AG04450 (cell line): ENCODE measurements around the gene CDK13. TPM values are rescaled to one million over a fixed set of nuclear protein-coding genes. Genes with fewer than 3 reads are reported as not detected.

Source experiments
- CTCF ChIA-PET: fragments of 300-600, 350-600 bp; formaldehyde crosslinking; extraction: SDS; loops from one replicate; lab custom pipeline; 2022; ENCODE audit warnings: antibody characterized with exemption, inconsistent platforms; lab: Charles Lee
- POLR2A ChIA-PET: fragments of 350-600 bp; formaldehyde crosslinking; extraction: SDS; loops from one replicate; lab custom pipeline; 2021; ENCODE audit warnings: antibody characterized with exemption, inconsistent platforms; lab: Yijun Ruan, JAX
- DNase-seq: peaks from one replicate; pipeline ENCODE4 v3.0.0-alpha.2; 2011; ENCODE audit warnings: low read depth, low spot score
- H3K27ac ChIP-seq: one replicate; pipeline ENCODE4 v1.5.1; 2012; ENCODE audit warnings: low read depth, low read length, control low read depth
- H3K27me3 ChIP-seq: one replicate; pipeline ENCODE4 v1.6.0; 2012; ENCODE audit warnings: low read length; ENCODE audit not compliant: control insufficient read depth, insufficient read depth
- H3K4me3 ChIP-seq: 2 replicates; pipeline ENCODE4 v1.5.1; 2011; ENCODE audit warnings: mild to moderate bottlenecking, low read depth, low read length, control low read depth
- H3K9me3 ChIP-seq: 2 replicates; pipeline ENCODE4 v1.5.1; 2012; ENCODE audit warnings: low read length; ENCODE audit not compliant: control insufficient read depth, insufficient read depth
- polyA plus RNA-seq: library from polyadenylated mRNA; depleted of rRNA; stranded (reverse); fragments of >200 nt; gene quantifications from 2 replicates; pipeline ENCODE4 v1.2.3, GENCODE V29; 2011
- TF ChIP-seq, protein P1 (sequence below): IDR thresholded peaks from 2 replicates; pipeline ENCODE4 v1.5.1; 2011; ENCODE audit warnings: low read depth, low read length, control low read depth, inconsistent platforms

The CDK13 gene
- polyA plus RNA-seq, 1 experiment: 44.2 TPM

DNA sequence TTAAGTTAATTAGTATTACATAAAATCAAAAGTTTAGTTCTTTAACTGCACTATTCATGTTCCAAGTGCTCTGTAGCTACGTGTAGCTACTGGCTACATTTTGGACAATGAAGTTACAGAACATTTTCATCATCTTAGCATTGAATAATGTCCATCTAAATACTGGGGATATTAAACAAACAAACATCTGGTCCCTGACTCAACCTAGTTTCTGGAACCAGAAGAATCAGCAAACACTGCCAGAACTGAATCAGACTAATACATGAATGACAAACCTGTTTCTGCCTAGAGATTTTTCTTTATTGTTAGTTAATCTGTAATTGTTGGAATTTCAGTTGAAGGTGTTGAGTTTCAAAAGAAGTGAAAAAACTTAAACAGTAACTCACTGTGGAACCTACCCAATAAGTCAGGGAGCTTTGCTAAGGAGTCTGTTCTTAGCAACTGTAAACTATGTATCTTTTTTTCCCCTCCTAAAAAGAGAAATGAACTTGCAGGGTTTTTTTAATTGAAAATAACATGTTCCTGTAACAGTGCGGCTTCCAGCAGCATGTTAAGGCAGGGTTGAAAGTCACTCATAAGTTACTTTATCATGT, 58.3 kb downstream of the CDK13 start:
- Histone ChIP-seq H3K27ac (peak overlapping the region; percentile 80), H3K27me3 (no peaks in the 10 kb centered on the region), H3K9me3 (no peaks in the 10 kb centered on the region), H3K4me3 (no peak overlapping the region)
- POLR2A ChIA-PET: interaction anchor here (1.0 kb wide), 1 partner anchor 25 kb away, joined by 3 read pairs; no protein-coding TSS in a partner anchor
- TF ChIP-seq, protein P1, sequence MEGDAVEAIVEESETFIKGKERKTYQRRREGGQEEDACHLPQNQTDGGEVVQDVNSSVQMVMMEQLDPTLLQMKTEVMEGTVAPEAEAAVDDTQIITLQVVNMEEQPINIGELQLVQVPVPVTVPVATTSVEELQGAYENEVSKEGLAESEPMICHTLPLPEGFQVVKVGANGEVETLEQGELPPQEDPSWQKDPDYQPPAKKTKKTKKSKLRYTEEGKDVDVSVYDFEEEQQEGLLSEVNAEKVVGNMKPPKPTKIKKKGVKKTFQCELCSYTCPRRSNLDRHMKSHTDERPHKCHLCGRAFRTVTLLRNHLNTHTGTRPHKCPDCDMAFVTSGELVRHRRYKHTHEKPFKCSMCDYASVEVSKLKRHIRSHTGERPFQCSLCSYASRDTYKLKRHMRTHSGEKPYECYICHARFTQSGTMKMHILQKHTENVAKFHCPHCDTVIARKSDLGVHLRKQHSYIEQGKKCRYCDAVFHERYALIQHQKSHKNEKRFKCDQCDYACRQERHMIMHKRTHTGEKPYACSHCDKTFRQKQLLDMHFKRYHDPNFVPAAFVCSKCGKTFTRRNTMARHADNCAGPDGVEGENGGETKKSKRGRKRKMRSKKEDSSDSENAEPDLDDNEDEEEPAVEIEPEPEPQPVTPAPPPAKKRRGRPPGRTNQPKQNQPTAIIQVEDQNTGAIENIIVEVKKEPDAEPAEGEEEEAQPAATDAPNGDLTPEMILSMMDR: no peak
- peak; percentile 54 for DNase-seq
- CTCF ChIA-PET: interaction anchor here (0.5 to 1.3 kb wide), 4 partner anchors 12 to 112 kb away, joined by 3 to 4 read pairs (median 4); no protein-coding TSS in a partner anchor

GRCh38 chr7:40009301-40009700, 59.2 kb downstream of the CDK13 start:
- no peaks in the 10 kb centered on the region for H3K9me3 ChIP-seq
- TF ChIP-seq, protein P1: no peak
- no peak for DNase-seq
- no peak overlapping the region for H3K4me3 ChIP-seq
- no peaks in the 10 kb centered on the region for H3K27me3 ChIP-seq
- CTCF ChIA-PET: no interaction called here
- no peak overlapping the region for H3K27ac ChIP-seq
- POLR2A ChIA-PET: no interaction called here

- H3K4me3 ChIP-seq: no peak overlapping the region
- CTCF ChIA-PET: interaction anchor here (1.3 to 2.1 kb wide), 3 partner anchors 14 to 118 kb away, joined by 3 to 9 read pairs (median 3); no protein-coding TSS in a partner anchor
- H3K9me3 ChIP-seq: no peaks in the 10 kb centered on the region
- TF ChIP-seq, protein P1: no peak
- H3K27me3 ChIP-seq: no peaks in the 10 kb centered on the region
- no peak for DNase-seq
- H3K27ac ChIP-seq: no peak overlapping the region
- POLR2A ChIA-PET: no interaction called here
Observed at GRCh38 chr7:40014376-40014775, 64.3 kb downstream of the CDK13 start.

DNA sequence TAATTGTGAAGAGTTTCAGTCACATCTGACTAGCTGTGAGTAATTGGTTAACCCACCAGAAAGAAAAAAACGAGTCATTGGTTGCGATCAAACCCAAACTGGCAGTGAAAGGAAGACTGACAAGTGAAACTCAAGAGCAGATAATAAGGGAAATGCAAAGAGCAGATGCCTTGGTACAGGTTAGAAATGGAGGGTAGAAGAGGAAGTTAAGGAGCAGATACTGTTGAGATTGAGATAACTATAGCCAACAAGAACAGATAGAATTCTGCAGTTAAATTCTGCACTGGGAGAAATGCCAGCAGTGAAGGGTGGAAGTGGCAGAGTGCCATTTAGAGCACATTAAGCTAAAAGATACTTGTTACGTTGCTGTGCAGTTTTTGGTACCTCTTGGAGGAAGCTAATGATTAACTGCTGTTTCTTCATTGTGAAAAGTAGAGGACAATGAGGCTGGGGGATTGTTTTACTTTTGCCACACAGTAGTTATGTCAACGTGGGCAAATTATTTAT, 65.8 kb downstream of the CDK13 start:
- Histone ChIP-seq H3K27ac (no peak overlapping the region), H3K27me3 (no peaks in the 10 kb centered on the region), H3K9me3 (no peaks in the 10 kb centered on the region), H3K4me3 (no peak overlapping the region)
- CTCF ChIA-PET: no interaction called here
- TF ChIP-seq, protein P1: no peak
- no peak for DNase-seq
- POLR2A ChIA-PET: no interaction called here

DNA sequence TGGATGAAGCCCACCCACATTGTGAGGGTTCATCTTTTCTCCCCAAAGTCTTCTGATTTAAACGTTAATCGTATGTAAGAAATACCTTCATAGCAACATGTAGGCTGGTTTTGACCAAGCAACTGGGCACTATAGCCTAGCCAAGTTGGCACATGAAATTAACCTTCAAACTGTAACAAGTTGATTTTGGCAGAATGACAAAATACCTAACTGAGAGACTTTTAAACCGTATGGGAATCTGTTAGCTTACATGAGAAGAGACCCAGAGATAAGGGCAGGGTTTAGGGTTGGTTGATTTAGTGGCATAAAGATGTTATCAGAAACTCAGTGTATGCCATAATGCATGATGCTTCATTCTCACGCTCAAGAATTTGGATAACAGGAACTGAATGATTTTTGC, 69.5 kb downstream of the CDK13 start:
- ChIA-PET POLR2A (no interaction called here), CTCF (interaction anchor here (0.7 to 1.4 kb wide), 2 partner anchors 33 to 480 kb away, joined by 3 to 6 read pairs; no protein-coding TSS in a partner anchor)
- no peak overlapping the region for H3K27ac ChIP-seq
- no peak overlapping the region for H3K4me3 ChIP-seq
- no peaks in the 10 kb centered on the region for H3K9me3 ChIP-seq
- no peaks in the 10 kb centered on the region for H3K27me3 ChIP-seq
- TF ChIP-seq, protein P1: no peak
- DNase-seq: no peak
